A673 (cell line): ENCODE data around the gene CLDN1. TPM values are rescaled to one million over a fixed set of nuclear protein-coding genes. Genes with fewer than 3 reads are reported as not detected.

Experiments
- BruUV-seq: library from RNA; stranded (reverse); fragments of 400-500 nt; replicated peaks from 2 replicates; lab custom pipeline; 2021; lab: Mats Ljungman, UMichigan
- CTCF ChIA-PET: fragments of 300-600 bp; sonication (Branson Sonifier 250); formaldehyde crosslinking; loops from one replicate; lab custom pipeline; 2022; ENCODE audit warnings: antibody characterized with exemption; lab: Charles Lee
- POLR2A ChIA-PET: fragments of 300-600 bp; sonication (Branson Sonifier 250); formaldehyde crosslinking; loops from one replicate; lab custom pipeline; 2022; ENCODE audit warnings: antibody characterized with exemption; ENCODE audit not compliant: low non-redundant PET; lab: Charles Lee
- DNase-seq: peaks from one replicate; pipeline ENCODE4 v3.0.0-alpha.2; 2015; ENCODE audit warnings: low spot score
- H3K27ac ChIP-seq: fragments of 200-600 bp; sonication (generic); 2 replicates; pipeline ENCODE4 v1.5.1; 2016; ENCODE audit warnings: mixed run types, low read depth, mild to moderate bottlenecking, mixed read lengths, antibody characterized with exemption, low read length; ENCODE audit not compliant: poor library complexity, severe bottlenecking
- H3K27me3 ChIP-seq: fragments of 200-600 bp; sonication (generic); replicated peaks from 2 replicates; pipeline ENCODE4 v1.6.1; 2017; ENCODE audit warnings: mixed run types, low read depth, mild to moderate bottlenecking, mixed read lengths, antibody characterized with exemption, low read length; ENCODE audit not compliant: insufficient read depth, poor library complexity
- H3K36me3 ChIP-seq: fragments of 200-600 bp; sonication (generic); 2 replicates; pipeline ENCODE4 v1.6.1; 2016; ENCODE audit warnings: mixed run types, mild to moderate bottlenecking, mixed read lengths, antibody characterized with exemption, low read length; ENCODE audit not compliant: insufficient read depth, poor library complexity, severe bottlenecking
- H3K4me1 ChIP-seq: fragments of 200-600 bp; sonication (generic); 2 replicates; pipeline ENCODE4 v1.6.1; 2017; ENCODE audit warnings: mixed run types, mild to moderate bottlenecking, mixed read lengths, antibody characterized with exemption, low read length; ENCODE audit not compliant: insufficient read depth, poor library complexity, severe bottlenecking
- H3K4me3 ChIP-seq: fragments of 200-600 bp; sonication (generic); 2 replicates; pipeline ENCODE4 v1.5.1; 2016; ENCODE audit warnings: low read depth, mixed run types, mild to moderate bottlenecking, mixed read lengths, low read length; ENCODE audit not compliant: poor library complexity, severe bottlenecking
- H3K9me3 ChIP-seq: fragments of 200-600 bp; sonication (generic); 2 replicates; pipeline ENCODE4 v1.6.1; 2016; ENCODE audit warnings: mixed run types, low read depth, mild to moderate bottlenecking, mixed read lengths, antibody characterized with exemption, low read length; ENCODE audit not compliant: poor library complexity, severe bottlenecking
- EZH2 ChIP-seq: fragments of 200-600 bp; sonication (generic); IDR thresholded peaks from 2 replicates; pipeline ENCODE4 v1.6.1; 2017; ENCODE audit warnings: borderline replicate concordance, low read depth, mild to moderate bottlenecking, mixed read lengths, antibody characterized with exemption, low read length; ENCODE audit not compliant: poor library complexity, severe bottlenecking
- intact Hi-C: fragments of 100-400 bp; cut with micrococcal nuclease; formaldehyde crosslinking; loops from one replicate; pipeline ENCODE4 v1.10.0; 2022; ENCODE audit not compliant: unreplicated experiment
- total RNA-seq: library from RNA; stranded (reverse); gene quantifications from 2 replicates; pipeline ENCODE4 v1.2.3, GENCODE V29; 2021
- TF ChIP-seq, protein P1 (sequence below): fragments of 300-800, 200-600 bp; sonication (generic); conservative IDR thresholded peaks from 2 replicates; pipeline ENCODE4 v1.5.1; 2017; ENCODE audit warnings: low read depth, mild to moderate bottlenecking, antibody characterized with exemption, low read length, moderate library complexity, mixed read lengths

The CLDN1 gene
- total RNA-seq, 1 experiment from 2014 or later, result 184 TPM

DNA sequence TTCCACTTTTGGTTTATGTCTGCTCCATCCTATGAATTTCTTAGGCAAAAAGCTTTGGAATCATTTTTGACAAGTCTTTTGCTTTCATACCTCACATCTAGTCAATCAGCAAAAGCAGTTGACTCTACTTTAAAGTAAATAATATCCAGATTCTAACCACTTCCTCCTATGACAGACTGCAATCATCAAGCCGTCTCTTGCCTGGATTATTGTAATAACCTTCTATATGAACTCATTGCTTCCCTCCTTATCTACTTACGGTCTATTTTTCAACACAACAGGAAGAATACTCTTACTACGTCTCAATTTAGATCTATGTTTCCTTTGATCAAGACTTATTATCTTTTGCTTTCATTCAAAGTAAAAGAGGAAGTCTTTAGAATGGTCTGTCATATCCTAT is 20.7 kb downstream of the CLDN1 start:
- CTCF ChIA-PET, result no interaction called here
- TF ChIP-seq, protein P1, sequence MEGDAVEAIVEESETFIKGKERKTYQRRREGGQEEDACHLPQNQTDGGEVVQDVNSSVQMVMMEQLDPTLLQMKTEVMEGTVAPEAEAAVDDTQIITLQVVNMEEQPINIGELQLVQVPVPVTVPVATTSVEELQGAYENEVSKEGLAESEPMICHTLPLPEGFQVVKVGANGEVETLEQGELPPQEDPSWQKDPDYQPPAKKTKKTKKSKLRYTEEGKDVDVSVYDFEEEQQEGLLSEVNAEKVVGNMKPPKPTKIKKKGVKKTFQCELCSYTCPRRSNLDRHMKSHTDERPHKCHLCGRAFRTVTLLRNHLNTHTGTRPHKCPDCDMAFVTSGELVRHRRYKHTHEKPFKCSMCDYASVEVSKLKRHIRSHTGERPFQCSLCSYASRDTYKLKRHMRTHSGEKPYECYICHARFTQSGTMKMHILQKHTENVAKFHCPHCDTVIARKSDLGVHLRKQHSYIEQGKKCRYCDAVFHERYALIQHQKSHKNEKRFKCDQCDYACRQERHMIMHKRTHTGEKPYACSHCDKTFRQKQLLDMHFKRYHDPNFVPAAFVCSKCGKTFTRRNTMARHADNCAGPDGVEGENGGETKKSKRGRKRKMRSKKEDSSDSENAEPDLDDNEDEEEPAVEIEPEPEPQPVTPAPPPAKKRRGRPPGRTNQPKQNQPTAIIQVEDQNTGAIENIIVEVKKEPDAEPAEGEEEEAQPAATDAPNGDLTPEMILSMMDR, result no peak
- no peak for TF ChIP-seq EZH2
- Histone ChIP-seq H3K36me3 (peaks cover 15% of the 10 kb centered on the region), H3K27ac (peak overlapping the region; percentile 15), H3K4me3 (no peak overlapping the region), H3K4me1 (peaks cover 11% of the 10 kb centered on the region), H3K9me3 (no peaks in the 10 kb centered on the region), H3K27me3 (no peaks in the 10 kb centered on the region)
- intact Hi-C loops, result no loop called here
- POLR2A ChIA-PET, result no interaction called here
- BruUV-seq, result no TSS peak
- peak; percentile 27 for DNase-seq

DNA sequence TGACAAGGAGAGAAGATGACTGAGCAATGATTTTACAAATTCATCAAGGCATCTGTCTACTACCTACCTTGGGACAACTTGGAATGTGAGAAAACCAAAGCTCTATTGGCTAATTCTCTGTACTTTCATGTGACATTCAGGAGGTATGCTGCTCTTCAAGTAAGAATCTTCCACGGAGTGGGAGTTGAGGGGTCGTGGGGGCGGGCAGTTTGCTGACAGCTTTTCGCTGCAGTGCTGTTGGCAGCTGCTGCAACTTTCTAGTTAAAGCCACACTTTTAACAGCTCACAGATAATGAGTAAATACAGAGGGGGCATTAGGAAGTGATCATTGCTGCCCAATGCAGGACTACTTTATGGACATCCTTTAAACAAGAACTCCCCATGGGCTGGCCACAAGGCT is 22.3 kb downstream of the CLDN1 start:
- CTCF ChIA-PET, result no interaction called here

DNA sequence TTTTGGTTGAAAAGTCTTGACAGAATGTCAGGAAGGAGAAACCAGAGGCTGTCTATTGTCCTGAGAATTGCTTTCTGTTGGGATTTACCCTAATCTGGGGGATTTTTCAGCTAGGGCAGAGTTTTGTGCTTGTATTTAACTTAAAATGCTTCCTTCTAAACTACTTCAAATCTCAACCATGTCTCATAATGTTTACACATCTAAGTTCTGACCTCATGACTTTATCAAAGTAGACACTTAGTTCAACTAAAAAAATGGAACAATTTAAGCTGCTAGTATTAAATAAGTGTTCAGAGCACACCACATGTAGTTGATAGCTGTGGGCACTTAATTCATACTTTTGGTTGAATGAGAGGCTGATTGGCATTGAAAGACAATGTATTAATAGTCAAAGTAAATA is 28.2 kb downstream of the CLDN1 start:
- ChIA-PET POLR2A (no interaction called here), CTCF (no interaction called here)
- no TSS peak for BruUV-seq
- Histone ChIP-seq H3K4me3 (no peak overlapping the region), H3K36me3 (no peaks in the 10 kb centered on the region), H3K4me1 (no peaks in the 10 kb centered on the region), H3K27ac (no peak overlapping the region), H3K9me3 (peaks cover 8% of the 10 kb centered on the region), H3K27me3 (no peaks in the 10 kb centered on the region)
- no peak for DNase-seq
- intact Hi-C loops, result no loop called here
- no peak for TF ChIP-seq EZH2
- TF ChIP-seq, protein P1, result no peak

More for the DNA sequence above, 22.3 kb downstream of the CLDN1 start:
- no peak overlapping the region for H3K4me3 ChIP-seq
- BruUV-seq, result no TSS peak
- intact Hi-C loops, result no loop called here
- H3K9me3 ChIP-seq, result no peaks in the 10 kb centered on the region
- peaks cover 2% of the 10 kb centered on the region for H3K36me3 ChIP-seq
- no peak for DNase-seq
- POLR2A ChIA-PET, result no interaction called here
- peaks cover 11% of the 10 kb centered on the region for H3K4me1 ChIP-seq
- H3K27me3 ChIP-seq, result no peaks in the 10 kb centered on the region
- TF ChIP-seq, protein P1, result no peak
- TF ChIP-seq EZH2, result no peak
- H3K27ac ChIP-seq, result no peak overlapping the region
